Hepatocyte (in vitro differentiated cells): ENCODE measurements around the gene HS2ST1. TPM values are rescaled to one million over a fixed set of nuclear protein-coding genes. Genes with fewer than 3 reads are reported as not detected.
A peak's percentile ranks its signal among the peaks of the same experiment; 100 is the strongest.

ENCODE experiments used
- DNase-seq: peaks from one replicate; pipeline ENCODE4 v3.0.0-alpha.2; 2016; ENCODE audit warnings: low spot score
- H2AFZ ChIP-seq: fragments of 200-600 bp; sonication (generic); 2 replicates; pipeline ENCODE4 v1.6.0; 2016; ENCODE audit warnings: antibody characterized with exemption, mild to moderate bottlenecking
- H3K27ac ChIP-seq: fragments of 200-600 bp; sonication (generic); 2 replicates; pipeline ENCODE4 v1.5.1; 2016; ENCODE audit warnings: mild to moderate bottlenecking
- H3K27me3 ChIP-seq: fragments of 200-600 bp; sonication (generic); 2 replicates; pipeline ENCODE4 v1.6.1; 2016
- H3K36me3 ChIP-seq: fragments of 200-600 bp; sonication (generic); replicated peaks from 2 replicates; pipeline ENCODE4 v1.5.1; 2016; ENCODE audit warnings: low read depth; ENCODE audit not compliant: insufficient read depth
- H3K4me1 ChIP-seq: fragments of 200-600 bp; sonication (generic); 2 replicates; pipeline ENCODE4 v1.5.1; 2016; ENCODE audit warnings: mild to moderate bottlenecking, moderate library complexity; ENCODE audit not compliant: insufficient read depth
- H3K4me2 ChIP-seq: fragments of 200-600 bp; sonication (generic); 2 replicates; pipeline ENCODE4 v1.6.0; 2016
- H3K4me3 ChIP-seq: fragments of 200-600 bp; sonication (generic); 2 replicates; pipeline ENCODE4 v1.5.1; 2016; ENCODE audit warnings: mild to moderate bottlenecking
- H3K79me2 ChIP-seq: fragments of 200-600 bp; sonication (generic); 2 replicates; pipeline ENCODE4 v1.6.0; 2017; ENCODE audit warnings: mild to moderate bottlenecking
- H3K9me2 ChIP-seq: fragments of 200-600 bp; sonication (generic); replicated peaks from 2 replicates; pipeline ENCODE4 v1.6.0; 2017; ENCODE audit warnings: mild to moderate bottlenecking; ENCODE audit not compliant: insufficient read depth
- H3K9me3 ChIP-seq: fragments of 200-600 bp; sonication (generic); 2 replicates; pipeline ENCODE4 v1.5.1; 2016; ENCODE audit warnings: low read depth, mild to moderate bottlenecking
- H4K20me1 ChIP-seq: fragments of 200-600 bp; sonication (generic); 2 replicates; pipeline ENCODE4 v1.6.0; 2016; ENCODE audit warnings: mild to moderate bottlenecking; ENCODE audit not compliant: insufficient read depth, poor library complexity, severe bottlenecking
- EZH2 ChIP-seq: fragments of 200-600 bp; sonication (generic); IDR thresholded peaks from 2 replicates; pipeline ENCODE4 v1.6.1; 2016; ENCODE audit warnings: antibody characterized with exemption, mild to moderate bottlenecking, borderline replicate concordance
- EZH2phosphoT487 ChIP-seq: fragments of 200-600 bp; sonication (generic); IDR thresholded peaks from one replicate; pipeline ENCODE4 v1.6.1; 2018; ENCODE audit warnings: antibody characterized with exemption, mild to moderate bottlenecking, low read depth, moderate library complexity; ENCODE audit not compliant: unreplicated experiment, severe bottlenecking
- WGBS: methylation state at CpG from one replicate; pipeline ENCODE4 v1.1.6; 2016; ENCODE audit warnings: low lambda C conversion rate; ENCODE audit errors: missing lambda C conversion rate; 5-methylcytosine and 5-hydroxymethylcytosine counted together
- polyA plus RNA-seq: library from polyadenylated mRNA; unstranded; fragments of >200 nt; fragmentation: Nextera tagmentation; extraction: Ambion mirVana; gene quantifications from 2 replicates; pipeline ENCODE4 v1.2.1, GENCODE V29; 2016
- total RNA-seq: library from RNA; depleted of rRNA; stranded (reverse); fragments of >200 nt; gene quantifications from 2 replicates; pipeline ENCODE4 v1.2.3, GENCODE V29; 2014
- TF ChIP-seq, protein P1 (sequence below): fragments of 200-600 bp; sonication (generic); IDR thresholded peaks from 2 replicates; pipeline ENCODE4 v1.5.1; 2016; ENCODE audit warnings: antibody characterized with exemption, mild to moderate bottlenecking; ENCODE audit not compliant: poor library complexity

Gene HS2ST1
- total and polyA plus RNA-seq, 2 experiments from 2014 or later = 19.1 to 42.3 TPM

DNA sequence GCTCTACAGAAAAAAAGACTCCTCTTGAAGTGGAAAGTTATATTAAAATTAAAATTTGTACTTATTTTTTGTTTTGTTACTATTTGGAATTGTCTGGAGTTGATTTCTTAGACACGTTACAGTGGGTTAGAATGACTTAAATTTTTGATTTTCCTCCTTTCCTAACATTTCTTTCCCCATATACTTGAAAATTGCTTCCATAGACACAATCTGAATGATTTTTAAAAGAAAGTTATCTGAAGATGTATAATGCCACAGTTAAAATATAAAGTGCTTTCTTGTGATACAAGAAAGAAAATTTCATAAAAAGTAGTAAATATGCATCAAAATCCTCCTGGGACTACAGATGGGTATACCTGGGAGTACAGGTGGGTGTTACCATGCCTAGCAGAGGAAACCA is 2.3 kb downstream of the HS2ST1 start:
- Histone ChIP-seq H3K27me3 (no peaks in the 10 kb centered on the region), H4K20me1 (peaks cover 15% of the 10 kb centered on the region), H3K4me1 (peaks cover 21% of the 10 kb centered on the region), H3K79me2 (peaks cover 80% of the 10 kb centered on the region), H3K27ac (no peak overlapping the region), H3K4me2 (peak overlapping the region; percentile 78), H3K36me3 (no peaks in the 10 kb centered on the region), H2AFZ (no peak overlapping the region), H3K9me3 (no peaks in the 10 kb centered on the region), H3K4me3 (peak overlapping the region; percentile 86), H3K9me2 (no peaks in the 10 kb centered on the region)
- WGBS = 88% methylated on average over 1 of the region's 1 CpG
- no peak for DNase-seq
- TF ChIP-seq, protein P1, sequence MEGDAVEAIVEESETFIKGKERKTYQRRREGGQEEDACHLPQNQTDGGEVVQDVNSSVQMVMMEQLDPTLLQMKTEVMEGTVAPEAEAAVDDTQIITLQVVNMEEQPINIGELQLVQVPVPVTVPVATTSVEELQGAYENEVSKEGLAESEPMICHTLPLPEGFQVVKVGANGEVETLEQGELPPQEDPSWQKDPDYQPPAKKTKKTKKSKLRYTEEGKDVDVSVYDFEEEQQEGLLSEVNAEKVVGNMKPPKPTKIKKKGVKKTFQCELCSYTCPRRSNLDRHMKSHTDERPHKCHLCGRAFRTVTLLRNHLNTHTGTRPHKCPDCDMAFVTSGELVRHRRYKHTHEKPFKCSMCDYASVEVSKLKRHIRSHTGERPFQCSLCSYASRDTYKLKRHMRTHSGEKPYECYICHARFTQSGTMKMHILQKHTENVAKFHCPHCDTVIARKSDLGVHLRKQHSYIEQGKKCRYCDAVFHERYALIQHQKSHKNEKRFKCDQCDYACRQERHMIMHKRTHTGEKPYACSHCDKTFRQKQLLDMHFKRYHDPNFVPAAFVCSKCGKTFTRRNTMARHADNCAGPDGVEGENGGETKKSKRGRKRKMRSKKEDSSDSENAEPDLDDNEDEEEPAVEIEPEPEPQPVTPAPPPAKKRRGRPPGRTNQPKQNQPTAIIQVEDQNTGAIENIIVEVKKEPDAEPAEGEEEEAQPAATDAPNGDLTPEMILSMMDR = no peak
- no peak for TF ChIP-seq EZH2phosphoT487
- no peak for TF ChIP-seq EZH2

DNA sequence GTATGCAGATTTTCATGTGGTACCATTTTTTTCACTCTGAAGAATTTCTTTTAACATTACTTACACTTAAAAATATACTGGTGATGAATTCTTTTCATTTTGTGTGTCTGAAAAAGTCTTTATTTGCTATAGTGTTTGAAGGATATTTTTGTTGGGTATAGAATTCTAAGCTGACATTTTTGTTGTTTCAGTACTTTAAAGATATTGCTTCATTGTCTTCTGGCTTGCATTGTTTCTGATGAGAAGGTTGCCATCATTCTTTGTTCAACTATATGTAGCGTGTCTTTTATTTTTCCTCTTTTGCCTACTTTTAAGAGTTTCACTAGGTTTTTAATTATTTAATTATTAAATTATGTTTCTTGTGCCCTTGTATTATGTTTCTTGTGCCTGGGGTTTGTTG is 8.0 kb downstream of the HS2ST1 start:
- TF ChIP-seq EZH2 (no peak), EZH2phosphoT487 (no peak)
- TF ChIP-seq, protein P1 = no peak
- Histone ChIP-seq H3K4me1 (peaks cover 9% of the 10 kb centered on the region), H3K9me2 (no peaks in the 10 kb centered on the region), H3K4me3 (no peak overlapping the region), H3K27me3 (no peaks in the 10 kb centered on the region), H3K27ac (no peak overlapping the region), H3K9me3 (no peaks in the 10 kb centered on the region), H2AFZ (no peak overlapping the region), H3K4me2 (no peak overlapping the region), H4K20me1 (no peaks in the 10 kb centered on the region), H3K36me3 (no peaks in the 10 kb centered on the region), H3K79me2 (peaks cover 100% of the 10 kb centered on the region)
- no peak for DNase-seq
- 100% methylated on average over 1 of the region's 1 CpG for WGBS

DNA sequence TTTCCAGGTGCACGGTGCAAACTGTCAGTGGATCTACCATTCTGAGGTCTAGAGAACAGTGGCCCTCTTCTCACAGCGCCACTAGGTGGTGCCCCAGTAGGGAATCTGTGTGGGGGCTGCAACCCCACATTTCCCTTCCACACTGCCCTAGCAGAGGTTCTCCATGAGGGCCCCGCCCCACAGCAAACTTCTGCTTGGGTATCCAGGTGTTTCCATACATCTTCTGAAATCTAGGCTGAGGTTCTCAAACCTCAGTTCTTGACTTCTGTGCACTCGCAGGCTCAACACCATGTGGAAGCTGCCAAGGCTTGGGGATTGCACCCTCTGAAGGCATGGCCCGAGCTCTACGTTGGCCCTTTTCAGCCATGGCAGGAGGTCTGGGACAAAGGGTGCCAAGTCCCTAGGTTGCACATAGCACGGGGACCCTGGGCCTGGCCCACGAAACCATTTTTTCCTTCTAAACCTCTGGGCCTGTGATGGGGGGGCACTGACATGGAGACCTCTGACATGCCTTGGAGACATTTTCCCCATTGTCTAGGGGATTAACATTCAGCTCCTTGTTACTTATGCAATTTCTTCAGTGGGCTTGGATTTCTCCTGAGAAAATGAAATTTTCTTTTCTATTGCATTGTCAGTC is 10.0 kb downstream of the HS2ST1 start:
- DNase-seq = no peak
- TF ChIP-seq EZH2phosphoT487 (no peak), EZH2 (no peak)
- TF ChIP-seq, protein P1 = no peak
- no peaks in the 10 kb centered on the region for H3K9me2 ChIP-seq
- H4K20me1 ChIP-seq = no peaks in the 10 kb centered on the region
- no peaks in the 10 kb centered on the region for H3K9me3 ChIP-seq
- H3K4me3 ChIP-seq = no peak overlapping the region
- H2AFZ ChIP-seq = no peak overlapping the region
- WGBS = 97% methylated on average over 8 of the region's 8 CpGs
- peaks cover 100% of the 10 kb centered on the region for H3K79me2 ChIP-seq
- no peak overlapping the region for H3K27ac ChIP-seq
- no peak overlapping the region for H3K4me2 ChIP-seq
- H3K27me3 ChIP-seq = no peaks in the 10 kb centered on the region
- peaks cover 15% of the 10 kb centered on the region for H3K4me1 ChIP-seq
- H3K36me3 ChIP-seq = no peaks in the 10 kb centered on the region
